Left renal cortex interstitium (tissue), 4 donors: ENCODE measurements around the gene EXOC4. TPM values are rescaled to one million over a fixed set of nuclear protein-coding genes. Genes with fewer than 3 reads are reported as not detected.

ENCODE experiments used
- DNase-seq, 4 donors: peaks; one replicate each; pipeline ENCODE4 v3.0.0-alpha.2; 2013; ENCODE audit warnings: low read depth in 4 of 4, low spot score in 2 of 4, missing footprints in 1 of 4
- polyA plus RNA-seq, 4 donors: library from polyadenylated mRNA; unstranded; fragments of 120-200 nt; gene quantifications; one replicate each; pipeline ENCODE4 v1.2.1, GENCODE V29; 2013; ENCODE audit not compliant: insufficient read length in 4 of 4

The EXOC4 gene
- polyA plus RNA-seq, 4 donors = 62.5 to 71.8 (median 67.1) TPM

DNA sequence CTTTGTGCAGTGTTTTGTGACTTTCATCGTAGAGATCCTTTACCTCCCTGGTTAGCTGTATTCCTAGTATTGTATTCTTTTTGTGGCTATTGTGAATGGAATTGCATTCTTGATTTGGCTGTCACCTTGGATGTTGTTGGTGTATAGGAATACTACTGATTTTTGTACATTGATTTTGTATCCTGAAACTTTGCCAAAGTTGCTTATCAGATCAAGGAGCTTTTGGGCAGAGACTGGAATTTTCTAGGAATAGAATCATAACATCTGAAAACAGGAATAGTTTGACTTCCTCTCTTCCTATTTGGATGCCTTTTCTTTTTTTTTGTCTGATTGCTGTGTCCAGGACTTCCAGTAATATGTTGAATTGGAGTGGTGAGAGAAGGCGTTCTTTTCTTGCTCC is 590.5 kb downstream of the EXOC4 start:
- no peak for DNase-seq

DNA sequence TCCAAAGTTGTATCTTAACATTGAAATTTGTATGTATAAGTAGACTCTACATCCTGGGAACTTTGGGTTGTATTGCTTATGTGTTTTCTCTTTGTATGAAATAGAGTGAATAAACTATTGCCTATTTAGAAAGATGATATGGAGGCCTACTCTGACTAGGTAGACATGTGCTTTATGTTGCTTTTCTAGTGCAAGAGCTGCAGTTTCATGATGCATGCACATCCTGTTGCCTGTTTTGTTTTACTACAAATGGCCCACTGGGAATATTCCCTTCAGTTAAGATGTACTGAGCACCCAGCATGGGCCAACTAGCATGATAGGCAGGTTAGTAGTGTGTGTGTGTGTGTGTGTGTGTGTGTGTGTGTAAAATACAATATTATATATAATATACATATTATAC is 592.1 kb downstream of the EXOC4 start:
- DNase-seq = no peak

- no peak for DNase-seq
Measured at GRCh38 chr7:133846203-133846945, 593.5 kb downstream of the EXOC4 start.

DNA sequence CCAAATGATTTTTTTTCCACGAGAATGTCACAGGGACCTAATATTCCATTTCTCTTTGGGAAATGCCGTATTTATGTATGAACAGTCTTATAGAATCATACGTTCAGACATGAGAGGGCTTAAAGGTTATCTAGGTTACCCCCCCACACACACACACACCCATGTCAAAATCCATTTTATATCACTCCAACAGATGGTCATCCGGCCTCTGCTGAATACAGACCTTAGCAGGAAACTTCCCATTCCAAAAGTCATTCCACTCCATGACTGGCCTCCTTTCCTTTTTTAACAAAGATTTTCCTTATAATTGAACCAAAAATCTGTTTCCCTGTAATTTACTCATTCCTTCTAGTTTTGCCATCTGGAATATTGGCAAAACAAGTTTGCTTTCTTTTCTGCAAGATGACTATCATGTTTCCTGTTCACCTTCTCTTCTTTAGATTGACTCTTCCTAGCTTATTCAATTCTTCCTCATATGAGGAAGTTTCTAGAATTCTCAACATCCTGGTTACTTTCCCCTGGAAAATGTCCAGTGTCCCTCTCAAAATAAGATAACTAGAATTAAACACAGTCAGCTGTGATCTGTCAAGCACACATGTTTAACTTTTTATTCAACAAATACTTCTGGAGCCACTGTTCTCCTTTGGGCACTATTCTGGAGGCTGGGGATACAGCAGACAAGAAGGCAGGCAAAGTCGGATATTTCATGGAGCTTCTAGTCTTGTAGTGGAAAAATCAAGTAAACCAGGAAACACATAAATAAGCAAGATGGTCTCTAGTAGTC is 597.8 kb downstream of the EXOC4 start:
- no peak for DNase-seq

- no peak for DNase-seq
Measured at GRCh38 chr7:133851411-133851810, 598.5 kb downstream of the EXOC4 start.

DNA sequence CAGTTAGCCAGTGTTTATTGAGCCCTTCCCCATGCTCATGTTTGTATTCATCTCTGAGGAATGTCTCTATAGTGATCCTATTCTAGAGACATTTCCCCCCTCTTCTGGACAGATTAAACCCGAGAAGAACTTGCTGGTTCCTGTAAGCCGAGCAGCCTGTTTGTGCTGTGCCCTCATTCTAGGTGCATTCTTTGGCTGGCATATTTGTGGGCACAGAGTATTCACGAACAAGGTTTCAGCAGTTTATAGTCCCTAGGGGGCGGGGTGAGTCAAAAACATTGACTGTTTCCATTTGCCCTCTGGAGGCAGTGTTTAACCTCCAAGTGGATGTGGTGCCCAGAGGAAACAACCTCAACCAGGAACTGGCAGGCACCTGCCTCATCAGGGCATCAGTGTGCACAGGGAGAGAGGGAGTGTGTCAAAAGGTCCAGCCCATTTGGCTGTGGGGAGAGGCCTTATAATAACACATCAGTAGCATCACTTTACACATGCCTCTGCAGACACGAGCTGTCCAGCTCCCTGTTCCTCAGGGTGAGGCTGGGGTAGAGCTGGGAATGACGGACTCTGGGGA is 600.9 kb downstream of the EXOC4 start:
- no peak for DNase-seq

DNA sequence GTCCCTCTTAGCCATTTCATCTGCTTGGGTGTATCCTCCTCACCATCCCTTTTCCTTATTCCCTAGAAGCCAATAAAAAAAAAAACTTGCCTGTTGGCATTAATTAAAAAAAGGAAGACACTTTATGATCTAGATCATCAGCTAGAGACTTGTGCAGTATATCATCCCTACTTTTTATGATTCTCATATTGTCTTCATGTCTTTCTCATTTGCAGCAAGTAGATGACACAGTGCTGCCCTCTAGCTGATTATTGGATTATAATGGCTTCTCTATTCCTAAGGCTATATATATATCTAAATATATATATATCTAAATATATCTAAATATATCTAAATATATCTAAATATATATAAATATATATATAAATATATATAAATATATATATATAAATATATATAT is 601.9 kb downstream of the EXOC4 start:
- peak in 1 of 4 donors; percentile 38 for DNase-seq

GRCh38 chr7:133857376-133858119 is 604.7 kb downstream of the EXOC4 start:
- DNase-seq = no peak

DNA sequence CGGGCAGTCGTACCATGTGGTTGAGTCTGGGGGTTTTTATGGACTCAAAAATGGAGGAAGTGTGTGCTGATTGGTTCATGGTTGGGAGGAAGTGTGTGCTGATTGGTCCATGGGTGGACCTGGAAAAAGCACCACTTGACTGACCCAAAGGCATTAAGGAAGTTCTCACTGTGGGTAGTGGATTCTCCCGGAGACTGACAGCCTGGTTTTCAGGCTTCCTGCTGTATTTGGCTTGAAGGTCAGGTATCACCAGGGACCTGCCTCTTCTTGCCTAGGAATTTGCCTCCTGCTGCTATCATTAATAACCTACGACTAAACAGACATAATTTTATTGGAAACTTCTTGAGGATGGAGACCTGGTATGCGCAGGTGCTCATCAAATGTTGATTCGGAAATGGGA is 605.4 kb downstream of the EXOC4 start:
- no peak for DNase-seq

- no peak for DNase-seq
Measured at GRCh38 chr7:133859231-133859630, 606.4 kb downstream of the EXOC4 start.

DNA sequence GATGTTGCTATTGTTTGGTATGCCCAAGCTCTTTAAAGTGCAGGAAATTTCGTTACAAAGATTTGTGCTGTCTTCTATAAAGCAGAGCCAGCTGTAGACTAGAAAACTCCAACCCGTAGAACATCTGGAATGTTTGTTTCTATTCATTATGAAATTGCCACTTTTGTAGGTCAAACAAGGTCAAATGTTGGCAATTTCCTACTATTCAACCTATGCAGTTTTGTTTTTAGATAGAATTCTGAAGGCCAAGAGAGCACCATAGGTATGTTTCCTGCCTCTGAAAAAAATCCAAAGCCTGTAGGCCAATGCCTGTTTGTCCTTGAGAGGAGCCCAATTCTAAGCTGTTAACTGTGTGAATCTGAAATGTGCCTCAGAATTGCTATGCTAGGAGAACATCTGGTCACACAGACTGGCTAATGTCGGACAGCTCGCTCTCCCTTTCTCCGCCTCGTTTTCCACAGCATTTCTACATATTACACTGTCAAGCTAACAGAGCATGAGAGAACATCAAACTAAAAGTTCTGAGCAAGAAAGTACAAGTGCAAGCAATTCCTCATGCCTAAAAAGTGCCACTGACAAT is 607.1 kb downstream of the EXOC4 start:
- DNase-seq = no peak

DNA sequence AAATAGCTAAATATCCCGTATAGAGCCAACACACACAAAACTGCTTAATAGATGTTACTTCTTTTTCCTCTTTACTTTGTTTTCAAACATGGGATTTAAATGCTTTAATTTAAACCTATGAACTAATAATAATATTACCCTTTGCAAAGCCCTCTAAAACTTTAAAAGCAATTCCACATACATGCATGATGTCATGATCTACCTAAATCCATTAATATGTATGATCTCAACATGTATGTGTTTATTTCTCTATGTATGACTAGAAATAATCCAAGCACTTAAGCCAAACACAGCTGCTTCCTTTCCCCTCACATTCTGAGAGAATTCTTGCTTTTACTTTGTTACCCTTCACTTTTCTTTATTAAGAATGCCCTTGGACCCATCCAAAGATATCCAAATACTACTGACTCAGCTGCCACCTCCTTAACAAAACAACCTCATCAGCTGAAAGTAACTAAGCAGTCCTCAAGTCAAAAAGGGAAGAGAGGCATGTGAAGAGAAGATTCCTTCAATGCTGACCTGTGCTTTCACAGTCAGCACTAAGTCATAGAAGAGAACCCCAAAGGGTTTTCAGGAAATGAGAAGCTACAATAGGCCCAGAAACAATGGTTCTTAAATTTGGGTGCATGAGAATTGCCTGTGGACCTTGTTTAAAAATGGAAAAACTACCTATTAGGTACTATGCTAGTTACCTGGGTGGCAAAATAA is 607.9 kb downstream of the EXOC4 start:
- no peak for DNase-seq

DNA sequence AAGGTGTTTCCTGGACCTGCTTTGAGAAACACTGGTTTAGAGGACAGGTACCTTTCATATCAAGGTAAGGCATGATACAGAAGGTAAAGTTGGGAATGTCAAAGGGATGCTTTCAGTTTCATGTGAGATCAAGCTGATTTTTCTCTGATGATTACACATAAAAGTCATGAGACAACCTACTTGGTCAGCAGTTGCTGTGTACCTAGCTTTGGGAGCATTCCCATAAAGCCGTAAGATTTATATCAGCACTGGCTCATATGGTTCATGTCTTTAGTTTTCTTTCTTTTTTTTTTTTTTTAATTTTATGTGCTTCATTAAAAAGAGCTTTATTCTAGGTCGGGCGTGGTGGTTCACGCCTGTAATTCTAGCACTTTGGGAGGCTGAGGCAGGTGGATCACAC is 609.0 kb downstream of the EXOC4 start:
- no peak for DNase-seq

- DNase-seq = no peak
Measured at GRCh38 chr7:133863362-133864061, 610.6 kb downstream of the EXOC4 start.

DNA sequence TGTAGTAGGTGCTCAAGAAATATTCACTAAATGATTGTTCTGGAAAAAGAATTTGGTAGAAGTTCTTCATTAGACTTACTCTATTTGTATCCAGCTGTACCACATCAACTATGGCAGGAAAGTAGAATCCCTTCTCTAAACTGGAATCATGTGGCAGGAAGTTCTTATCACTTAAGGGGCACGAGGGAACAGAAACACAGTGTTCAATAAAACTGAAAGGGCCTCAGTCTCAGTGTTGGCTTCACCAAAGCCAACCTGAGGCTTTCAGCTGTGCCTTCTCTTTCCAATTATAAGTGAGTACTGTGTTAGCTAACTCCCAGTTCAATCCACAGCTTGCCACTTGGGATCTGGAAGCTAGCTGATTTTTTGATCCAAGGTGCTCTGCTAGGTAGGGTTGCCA is 616.7 kb downstream of the EXOC4 start:
- no peak for DNase-seq

DNA sequence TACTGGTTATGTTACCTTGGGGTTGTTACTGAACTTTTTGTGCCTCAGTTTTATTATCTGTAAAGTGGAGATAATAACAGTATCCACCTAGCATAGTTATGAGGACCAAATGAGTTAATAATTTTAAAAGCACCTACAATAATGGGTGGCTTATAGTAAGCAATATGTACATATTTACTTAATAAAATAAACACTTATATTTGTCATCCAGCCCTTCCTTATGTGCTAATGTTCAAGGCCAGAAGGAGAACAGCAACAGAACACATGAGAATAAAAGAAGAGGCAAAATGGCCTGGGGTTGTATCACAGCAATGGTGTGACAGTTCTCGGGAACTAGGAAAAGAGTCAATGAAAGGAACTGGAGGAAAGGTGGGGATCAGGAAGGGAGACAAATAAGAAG is 618.9 kb downstream of the EXOC4 start:
- no peak for DNase-seq

- DNase-seq = no peak
Measured at GRCh38 chr7:133873187-133873586, 620.3 kb downstream of the EXOC4 start.

DNA sequence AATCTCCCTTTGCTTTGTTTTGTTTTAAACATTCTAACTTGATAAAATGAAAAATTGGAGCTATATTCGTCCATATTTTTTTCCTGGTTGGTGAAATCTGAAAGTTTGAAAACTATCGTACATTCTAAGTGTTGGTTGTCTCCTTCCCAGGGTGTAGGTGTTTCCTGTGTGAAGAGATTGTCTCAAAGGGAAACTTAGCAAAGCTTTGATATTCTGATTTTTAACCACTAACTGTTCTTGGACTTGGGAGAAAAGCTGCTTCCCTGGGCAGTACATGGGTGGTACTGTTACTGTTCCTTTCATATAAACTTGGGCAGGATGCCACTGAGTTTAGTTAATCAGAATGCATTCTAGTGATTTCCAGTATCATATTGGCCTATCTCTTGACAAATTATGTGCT is 620.8 kb downstream of the EXOC4 start:
- DNase-seq = no peak

GRCh38 chr7:133883591-133883990 is 630.7 kb downstream of the EXOC4 start:
- DNase-seq = no peak

DNA sequence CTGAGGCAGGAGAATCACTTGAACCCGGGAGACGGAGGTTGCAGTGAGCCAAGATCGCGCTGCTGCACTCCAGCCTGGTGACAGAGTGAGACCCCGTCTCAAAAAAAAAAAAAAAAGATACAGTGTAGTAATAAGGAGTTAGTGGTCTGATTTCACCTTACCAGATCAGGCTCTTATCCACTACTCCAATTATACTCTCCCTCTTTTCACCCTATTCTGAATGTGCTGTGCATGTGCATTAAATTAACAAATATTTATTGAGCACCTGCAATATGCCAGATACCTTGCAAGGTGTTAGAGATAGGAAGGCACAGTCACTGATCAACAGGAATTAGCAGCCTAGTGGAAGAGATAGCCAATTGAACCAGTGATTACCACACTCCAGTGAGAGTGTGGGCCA is 632.3 kb downstream of the EXOC4 start:
- no peak for DNase-seq
